Endodermal cell (in vitro differentiated cells): ENCODE data around the gene GP1BA. TPM values are rescaled to one million over a fixed set of nuclear protein-coding genes. Genes with fewer than 3 reads are reported as not detected.

ENCODE experiments used
- DNase-seq: peaks from one replicate; pipeline ENCODE4 v3.0.0-alpha.2; 2017
- H3K27ac ChIP-seq: 2 replicates; pipeline ENCODE4 v1.5.1; 2013; ENCODE audit warnings: mild to moderate bottlenecking, low read depth, low read length, moderate library complexity
- H3K27me3 ChIP-seq: 2 replicates; pipeline ENCODE4 v1.6.1; 2013; ENCODE audit warnings: mild to moderate bottlenecking, low read length, moderate library complexity; ENCODE audit not compliant: insufficient read depth, control insufficient read depth, poor library complexity, severe bottlenecking
- H3K36me3 ChIP-seq: 2 replicates; pipeline ENCODE4 v1.7.0; 2013; ENCODE audit warnings: mild to moderate bottlenecking, low read length, moderate library complexity; ENCODE audit not compliant: control insufficient read depth, insufficient read depth
- H3K4me1 ChIP-seq: one replicate; pipeline ENCODE4 v1.7.0; 2013; ENCODE audit warnings: low read length; ENCODE audit not compliant: control insufficient read depth, insufficient read depth
- H3K4me3 ChIP-seq: 2 replicates; pipeline ENCODE4 v1.5.1; 2013; ENCODE audit warnings: mild to moderate bottlenecking, low read length, moderate library complexity
- H3K9ac ChIP-seq: 2 replicates; pipeline ENCODE4 v1.6.1; 2013; ENCODE audit warnings: mild to moderate bottlenecking, low read length, moderate library complexity; ENCODE audit not compliant: poor library complexity, severe bottlenecking; ENCODE audit errors: extremely low read depth
- H3K9me3 ChIP-seq: 2 replicates; pipeline ENCODE4 v1.6.1; 2013; ENCODE audit warnings: mild to moderate bottlenecking, low read length, moderate library complexity; ENCODE audit not compliant: control insufficient read depth
- H3K27ac Mint-ChIP-seq: 2 replicates; pipeline ENCODE4 v1.8.0; 2020; ENCODE audit warnings: mixed read lengths
- H3K27me3 Mint-ChIP-seq: 2 replicates; pipeline ENCODE4 v1.8.0; 2021; ENCODE audit warnings: mild to moderate bottlenecking, mixed read lengths; ENCODE audit not compliant: insufficient read depth
- H3K36me3 Mint-ChIP-seq: 2 replicates; pipeline ENCODE4 v1.8.0; 2020; ENCODE audit warnings: low read depth, mixed read lengths
- H3K4me1 Mint-ChIP-seq: 2 replicates; pipeline ENCODE4 v1.8.0; 2020; ENCODE audit warnings: mixed read lengths
- H3K4me3 Mint-ChIP-seq: 2 replicates; pipeline ENCODE4 v1.8.0; 2020; ENCODE audit warnings: mild to moderate bottlenecking, moderate library complexity, mixed read lengths
- H3K9me3 Mint-ChIP-seq: 2 replicates; pipeline ENCODE4 v1.8.0; 2020; ENCODE audit warnings: mild to moderate bottlenecking, mixed read lengths
- CTCF ChIP-seq: fragments of 200-600 bp; sonication (generic); conservative IDR thresholded peaks from 2 replicates; pipeline ENCODE4 v1.5.0; 2021; ENCODE audit warnings: antibody characterized with exemption, mild to moderate bottlenecking
- WGBS, 2 experiments: methylation state at CpG; one replicate each; pipeline versions ENCODE4 v1.1.5 to v1.1.7; 2013; ENCODE audit warnings: missing lambda C conversion rate in 2 of 2, mixed read lengths in 1 of 2; ENCODE audit not compliant: insufficient coverage in 1 of 2, insufficient read length in 1 of 2; 5-methylcytosine and 5-hydroxymethylcytosine counted together
- total RNA-seq, 2 donors: library from RNA; stranded (reverse); fragmentation: NEBNext Ultra II Directional in 1 of 2; extraction: Animal tissue kit (Norgen Biotek cat#: 25700) in 1 of 2; gene quantifications; 2 replicates in 1 of 2; 3 replicates in 1 of 2; pipeline ENCODE4 v1.2.1, GENCODE V29; 2021

Gene GP1BA
- total RNA-seq, 2 donors from 2014 or later, result not detected

GRCh38 chr17:4953451-4953961, 21.4 kb downstream of the GP1BA start:
- no peaks in the 10 kb centered on the region for H3K27me3 ChIP-seq
- peaks cover 4% of the 10 kb centered on the region for H3K36me3 ChIP-seq
- peaks cover 9% of the 10 kb centered on the region for H3K4me1 ChIP-seq
- H3K4me1 Mint-ChIP-seq, result peaks cover 21% of the 10 kb centered on the region
- peaks cover 8% of the 10 kb centered on the region for H3K36me3 Mint-ChIP-seq
- no peak overlapping the region for H3K4me3 Mint-ChIP-seq
- no peaks in the 10 kb centered on the region for H3K9me3 ChIP-seq
- no peak overlapping the region for H3K4me3 ChIP-seq
- no peak for TF ChIP-seq CTCF
- no peaks in the 10 kb centered on the region for H3K9me3 Mint-ChIP-seq
- H3K27me3 Mint-ChIP-seq, result no peaks in the 10 kb centered on the region
- DNase-seq, result no peak
- no peak overlapping the region for H3K27ac Mint-ChIP-seq
- H3K27ac ChIP-seq, result no peak overlapping the region
- no peak overlapping the region for H3K9ac ChIP-seq
- 90% methylated on average over 8 to 14 of the region's 14 CpGs for WGBS, 2 experiments

- 96 to 97% methylated on average over 8 of the region's 8 CpGs for whole genome bisulfite sequencing, 2 experiments
- H3K9me3 Mint-ChIP-seq, result no peaks in the 10 kb centered on the region
- H3K27ac ChIP-seq, result no peak overlapping the region
- no peak overlapping the region for H3K4me3 Mint-ChIP-seq
- peaks cover 4% of the 10 kb centered on the region for H3K36me3 ChIP-seq
- peaks cover 17% of the 10 kb centered on the region for H3K36me3 Mint-ChIP-seq
- no peak for DNase-seq
- H3K4me3 ChIP-seq, result no peak overlapping the region
- no peak overlapping the region for H3K9ac ChIP-seq
- TF ChIP-seq CTCF, result no peak
- H3K27me3 ChIP-seq, result no peaks in the 10 kb centered on the region
- no peak overlapping the region for H3K27ac Mint-ChIP-seq
- H3K4me1 ChIP-seq, result peaks cover 9% of the 10 kb centered on the region
- peaks cover 21% of the 10 kb centered on the region for H3K4me1 Mint-ChIP-seq
- no peaks in the 10 kb centered on the region for H3K9me3 ChIP-seq
- H3K27me3 Mint-ChIP-seq, result no peaks in the 10 kb centered on the region
Measured at GRCh38 chr17:4955091-4955490, 23.0 kb downstream of the GP1BA start.

GRCh38 chr17:4956493-4957061, 24.5 kb downstream of the GP1BA start:
- Mint-ChIP-seq H3K36me3 (peaks cover 23% of the 10 kb centered on the region), H3K9me3 (no peaks in the 10 kb centered on the region), H3K4me1 (peaks cover 14% of the 10 kb centered on the region), H3K27ac (no peak overlapping the region), H3K4me3 (no peak overlapping the region), H3K27me3 (no peaks in the 10 kb centered on the region)
- no peak overlapping the region for H3K9ac ChIP-seq
- no peak overlapping the region for H3K27ac ChIP-seq
- WGBS, 2 experiments, result 87 to 96% methylated on average over 8 to 10 of the region's 10 CpGs
- no peaks in the 10 kb centered on the region for H3K9me3 ChIP-seq
- H3K4me3 ChIP-seq, result no peak overlapping the region
- H3K4me1 ChIP-seq, result peaks cover 4% of the 10 kb centered on the region
- no peaks in the 10 kb centered on the region for H3K27me3 ChIP-seq
- peak; percentile 75 for TF ChIP-seq CTCF
- peak; percentile 93 for DNase-seq
- H3K36me3 ChIP-seq, result peaks cover 11% of the 10 kb centered on the region
